ENCODE measurements around the gene RNASEL. TPM values are rescaled to one million over a fixed set of nuclear protein-coding genes. Genes with fewer than 3 reads are reported as not detected.

The RNASEL gene
- total RNA-seq, 1 donor from 2014 or later, result 4.0 TPM

DNA sequence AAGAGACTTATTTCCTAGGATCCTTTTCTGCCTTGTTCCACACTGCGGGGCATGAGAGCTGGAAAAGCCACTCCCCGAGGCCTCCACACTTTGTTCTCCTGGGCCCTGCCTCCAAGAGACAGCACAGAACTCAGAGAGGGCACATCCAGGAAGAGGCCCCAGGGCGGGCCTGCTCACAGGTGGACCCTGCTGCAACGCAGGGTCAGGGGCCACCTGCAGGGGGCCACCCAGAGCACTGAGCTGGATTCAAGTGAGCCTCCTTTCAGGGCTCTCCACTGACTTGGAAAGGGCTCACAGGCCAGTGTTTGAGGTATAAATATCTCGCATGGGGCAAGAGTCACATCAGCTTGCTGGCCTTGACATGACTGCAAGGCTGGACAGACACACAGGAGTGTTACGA is 10.3 kb upstream of the RNASEL start:
- H3K27ac Mint-ChIP-seq (ENCODE audit: unreplicated experiment), result no peak overlapping the region
- peak; percentile 55 for TF ChIP-seq CTCF (IDR thresholded peaks at IDR 0.05)
- no peak overlapping the region for H3K4me3 Mint-ChIP-seq (ENCODE audit: unreplicated experiment)
- H3K9me3 Mint-ChIP-seq (ENCODE audit: low read depth), result no peaks in the 10 kb centered on the region
- peaks cover 6% of the 10 kb centered on the region for H3K36me3 Mint-ChIP-seq (ENCODE audit: low read depth)
- H3K4me1 Mint-ChIP-seq (ENCODE audit: low read depth), result peaks cover 12% of the 10 kb centered on the region
- no peaks in the 10 kb centered on the region for H3K27me3 Mint-ChIP-seq (ENCODE audit: low read depth)
- DNase-seq (ENCODE audit: low spot score), result no peak

GRCh38 chr1:182598296-182598695 is 9.2 kb upstream of the RNASEL start:
- H3K9me3 Mint-ChIP-seq (ENCODE audit: low read depth), result no peaks in the 10 kb centered on the region
- peaks cover 9% of the 10 kb centered on the region for H3K4me1 Mint-ChIP-seq (ENCODE audit: low read depth)
- no peak for TF ChIP-seq CTCF (IDR thresholded peaks at IDR 0.05)
- peaks cover 6% of the 10 kb centered on the region for H3K36me3 Mint-ChIP-seq (ENCODE audit: low read depth)
- H3K4me3 Mint-ChIP-seq (ENCODE audit: unreplicated experiment), result no peak overlapping the region
- H3K27ac Mint-ChIP-seq (ENCODE audit: unreplicated experiment), result no peak overlapping the region
- no peak for DNase-seq (ENCODE audit: low spot score)
- H3K27me3 Mint-ChIP-seq (ENCODE audit: low read depth), result peaks cover 4% of the 10 kb centered on the region

- Mint-ChIP-seq H3K36me3 (ENCODE audit: low read depth) (peaks cover 4% of the 10 kb centered on the region), H3K27me3 (ENCODE audit: low read depth) (peaks cover 4% of the 10 kb centered on the region), H3K9me3 (ENCODE audit: low read depth) (no peaks in the 10 kb centered on the region), H3K4me3 (ENCODE audit: unreplicated experiment) (no peak overlapping the region), H3K4me1 (ENCODE audit: low read depth) (peaks cover 9% of the 10 kb centered on the region), H3K27ac (ENCODE audit: unreplicated experiment) (no peak overlapping the region)
- no peak for DNase-seq (ENCODE audit: low spot score)
- TF ChIP-seq CTCF (IDR thresholded peaks at IDR 0.05), result no peak
Observed at GRCh38 chr1:182596934-182597333, 7.9 kb upstream of the RNASEL start.

DNA sequence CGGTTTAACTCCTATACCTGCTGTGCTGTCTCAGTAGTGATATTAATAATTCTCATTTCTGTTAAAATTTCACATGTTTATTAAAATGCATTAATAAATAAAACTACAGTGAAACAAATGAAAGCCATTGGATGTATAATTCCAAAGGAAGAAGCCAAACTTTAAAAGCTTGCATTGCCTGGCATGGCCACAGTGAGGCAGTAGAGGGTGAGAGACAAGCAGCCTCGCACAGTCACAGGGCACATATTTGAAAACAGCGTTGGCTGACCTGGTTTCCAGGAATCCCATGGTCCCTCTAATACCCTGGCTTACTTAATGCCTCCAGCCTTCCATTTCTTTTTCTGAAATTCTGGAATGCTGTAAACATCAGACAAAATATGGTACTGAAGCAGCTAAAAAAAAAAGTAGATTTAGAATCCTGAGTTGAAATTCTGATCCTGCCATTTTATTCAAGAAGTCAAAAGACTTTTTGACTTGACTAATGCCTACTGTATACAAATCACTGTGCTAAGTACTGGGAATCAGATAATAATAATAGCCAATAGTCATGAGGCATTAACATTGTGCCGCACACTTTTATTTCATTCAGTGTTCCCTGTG is 6.7 kb upstream of the RNASEL start:
- H3K4me1 Mint-ChIP-seq (ENCODE audit: low read depth), result peaks cover 9% of the 10 kb centered on the region
- H3K27ac Mint-ChIP-seq (ENCODE audit: unreplicated experiment), result no peak overlapping the region
- peak; percentile 91 for TF ChIP-seq CTCF (IDR thresholded peaks at IDR 0.05)
- no peaks in the 10 kb centered on the region for H3K9me3 Mint-ChIP-seq (ENCODE audit: low read depth)
- peaks cover 4% of the 10 kb centered on the region for H3K27me3 Mint-ChIP-seq (ENCODE audit: low read depth)
- no peak overlapping the region for H3K4me3 Mint-ChIP-seq (ENCODE audit: unreplicated experiment)
- DNase-seq (ENCODE audit: low spot score), result no peak
- peaks cover 4% of the 10 kb centered on the region for H3K36me3 Mint-ChIP-seq (ENCODE audit: low read depth)

GRCh38 chr1:182589931-182590330 is 875 bp upstream of the RNASEL start:
- Mint-ChIP-seq H3K36me3 (ENCODE audit: low read depth) (no peaks in the 10 kb centered on the region), H3K4me1 (ENCODE audit: low read depth) (peaks cover 15% of the 10 kb centered on the region), H3K4me3 (ENCODE audit: unreplicated experiment) (no peak overlapping the region), H3K9me3 (ENCODE audit: low read depth) (peaks cover 6% of the 10 kb centered on the region), H3K27me3 (ENCODE audit: low read depth) (peaks cover 4% of the 10 kb centered on the region), H3K27ac (ENCODE audit: unreplicated experiment) (no peak overlapping the region)
- TF ChIP-seq CTCF (IDR thresholded peaks at IDR 0.05), result no peak
- DNase-seq (ENCODE audit: low spot score), result no peak
